HEK293T (cell line): ENCODE measurements around the gene FRMD1.

Experiments
- CTCF ChIA-PET: fragments of 350-600 bp; formaldehyde crosslinking; extraction: SDS; loops from one replicate; lab custom pipeline; 2021; ENCODE audit warnings: antibody characterized with exemption, inconsistent platforms; lab: Yijun Ruan, JAX
- POLR2A ChIA-PET: fragments of 350-600 bp; formaldehyde crosslinking; extraction: SDS; loops from one replicate; lab custom pipeline; 2020; ENCODE audit warnings: antibody characterized with exemption, inconsistent platforms; lab: Yijun Ruan, JAX
- DNase-seq: peaks from one replicate; pipeline ENCODE4 v3.0.0; 2012; ENCODE audit warnings: mixed read lengths; ENCODE audit errors: extremely low spot score
- ARNT ChIP-seq: fragments of 450-650 bp; IDR thresholded peaks from 2 replicates; pipeline ENCODE4 v1.6.1; 2017; ENCODE audit warnings: mild to moderate bottlenecking
- BHLHE40 ChIP-seq: fragments of 450-650 bp; IDR thresholded peaks from 2 replicates; pipeline ENCODE4 v1.6.1; 2016; ENCODE audit warnings: mild to moderate bottlenecking, moderate library complexity, borderline replicate concordance
- CTBP1 ChIP-seq: fragments of 450-650 bp; IDR thresholded peaks from 2 replicates; pipeline ENCODE4 v1.6.1; 2016; ENCODE audit warnings: borderline replicate concordance
- ELF4 ChIP-seq: fragments of 450-650 bp; IDR thresholded peaks from 2 replicates; pipeline ENCODE4 v1.6.1; 2017; ENCODE audit warnings: antibody characterized with exemption
- FOXA1 ChIP-seq: fragments of 450-650 bp; IDR thresholded peaks from 2 replicates; pipeline ENCODE4 v1.6.1; 2016; ENCODE audit warnings: mild to moderate bottlenecking
- FOXK2 ChIP-seq: fragments of 450-650 bp; IDR thresholded peaks from 2 replicates; pipeline ENCODE4 v1.6.1; 2016; ENCODE audit warnings: mild to moderate bottlenecking
- FOXM1 ChIP-seq: fragments of 450-650 bp; IDR thresholded peaks from 2 replicates; pipeline ENCODE4 v1.6.1; 2017; ENCODE audit warnings: mild to moderate bottlenecking, borderline replicate concordance
- HDGF ChIP-seq: fragments of 450-650 bp; IDR thresholded peaks from 2 replicates; pipeline ENCODE4 v1.6.1; 2017; ENCODE audit warnings: antibody characterized with exemption, borderline replicate concordance
- L3MBTL2 ChIP-seq: fragments of 450-650 bp; conservative IDR thresholded peaks from 2 replicates; pipeline ENCODE4 v1.6.1; 2016; ENCODE audit warnings: mild to moderate bottlenecking
- LEF1 ChIP-seq: fragments of 450-650 bp; IDR thresholded peaks from 2 replicates; pipeline ENCODE4 v1.6.1; 2017; ENCODE audit warnings: mild to moderate bottlenecking, borderline replicate concordance
- NFRKB ChIP-seq: fragments of 450-650 bp; IDR thresholded peaks from 2 replicates; pipeline ENCODE4 v1.6.1; 2016; ENCODE audit warnings: mild to moderate bottlenecking, moderate library complexity
- SP1 ChIP-seq: fragments of 450-650 bp; IDR thresholded peaks from 2 replicates; pipeline ENCODE4 v1.6.1; 2017
- SUZ12 ChIP-seq: fragments of 450-650 bp; IDR thresholded peaks from 2 replicates; pipeline ENCODE4 v1.6.1; 2016; ENCODE audit warnings: mild to moderate bottlenecking
- TARDBP ChIP-seq: fragments of 450-650 bp; IDR thresholded peaks from 2 replicates; pipeline ENCODE4 v1.6.1; 2016
- ZNF384 ChIP-seq: fragments of 450-650 bp; IDR thresholded peaks from 2 replicates; pipeline ENCODE4 v1.6.1; 2016
- TF ChIP-seq, protein P1 (sequence below): fragments of 450-650 bp; IDR thresholded peaks from 2 replicates; pipeline ENCODE4 v1.6.1; 2016

FRMD1 gene

DNA sequence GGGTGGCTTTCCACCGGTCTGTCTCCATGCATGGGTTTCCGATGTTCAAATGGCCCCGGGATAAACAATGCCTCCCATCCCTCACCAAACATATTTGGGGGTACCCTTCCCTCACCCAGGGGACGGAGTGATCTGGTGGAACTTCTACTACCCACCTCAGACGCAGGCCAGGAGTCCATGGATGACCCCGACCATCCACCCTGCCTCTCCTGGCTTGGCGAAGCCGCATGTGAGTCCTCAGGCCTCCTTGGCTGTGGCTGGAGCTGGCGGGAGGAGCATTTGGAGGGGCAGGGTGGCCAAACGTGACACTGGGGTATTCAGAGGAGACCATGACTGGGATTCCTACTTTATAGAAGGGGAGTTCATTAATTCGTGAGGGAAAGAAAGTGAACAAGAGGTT is 45.9 kb upstream of the FRMD1 start:
- TF ChIP-seq SUZ12 = no peak
- no peak for TF ChIP-seq FOXA1
- TF ChIP-seq FOXK2 = no peak
- no peak for TF ChIP-seq HDGF
- TF ChIP-seq SP1 = no peak
- no peak for TF ChIP-seq TARDBP
- TF ChIP-seq L3MBTL2 = no peak
- no peak for TF ChIP-seq FOXM1
- no peak for TF ChIP-seq ELF4
- ChIA-PET CTCF (no interaction called here), POLR2A (no interaction called here)
- no peak for DNase-seq

DNA sequence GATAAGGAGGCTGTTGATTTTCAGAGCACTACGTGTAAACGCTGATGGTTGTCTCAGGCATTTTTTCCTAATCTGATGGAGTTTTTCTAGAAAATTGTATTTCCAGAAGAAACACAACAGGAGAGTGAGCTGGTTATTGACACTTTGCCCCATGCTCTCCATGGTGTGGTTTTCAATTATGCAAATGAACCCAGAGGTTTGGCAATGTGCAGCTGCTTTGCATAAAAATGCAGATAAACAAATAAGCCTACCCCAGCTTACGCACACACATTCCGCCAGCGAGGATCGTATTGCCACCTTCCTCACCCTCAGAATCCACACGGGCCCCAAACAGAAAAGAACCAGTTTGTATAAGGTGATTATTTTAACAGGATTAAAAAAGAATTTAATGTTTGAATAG is 45.1 kb upstream of the FRMD1 start:
- POLR2A ChIA-PET = no interaction called here
- CTCF ChIA-PET = no interaction called here
- TF ChIP-seq ZNF384 (no peak), TARDBP (no peak), NFRKB (no peak), CTBP1 (no peak), ELF4 (no peak), BHLHE40 (no peak), FOXA1 (no peak), SUZ12 (no peak), FOXM1 (no peak), HDGF (no peak), LEF1 (no peak), FOXK2 (no peak)
- TF ChIP-seq, protein P1, sequence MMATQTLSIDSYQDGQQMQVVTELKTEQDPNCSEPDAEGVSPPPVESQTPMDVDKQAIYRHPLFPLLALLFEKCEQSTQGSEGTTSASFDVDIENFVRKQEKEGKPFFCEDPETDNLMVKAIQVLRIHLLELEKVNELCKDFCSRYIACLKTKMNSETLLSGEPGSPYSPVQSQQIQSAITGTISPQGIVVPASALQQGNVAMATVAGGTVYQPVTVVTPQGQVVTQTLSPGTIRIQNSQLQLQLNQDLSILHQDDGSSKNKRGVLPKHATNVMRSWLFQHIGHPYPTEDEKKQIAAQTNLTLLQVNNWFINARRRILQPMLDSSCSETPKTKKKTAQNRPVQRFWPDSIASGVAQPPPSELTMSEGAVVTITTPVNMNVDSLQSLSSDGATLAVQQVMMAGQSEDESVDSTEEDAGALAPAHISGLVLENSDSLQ = no peak
- DNase-seq = no peak

DNA sequence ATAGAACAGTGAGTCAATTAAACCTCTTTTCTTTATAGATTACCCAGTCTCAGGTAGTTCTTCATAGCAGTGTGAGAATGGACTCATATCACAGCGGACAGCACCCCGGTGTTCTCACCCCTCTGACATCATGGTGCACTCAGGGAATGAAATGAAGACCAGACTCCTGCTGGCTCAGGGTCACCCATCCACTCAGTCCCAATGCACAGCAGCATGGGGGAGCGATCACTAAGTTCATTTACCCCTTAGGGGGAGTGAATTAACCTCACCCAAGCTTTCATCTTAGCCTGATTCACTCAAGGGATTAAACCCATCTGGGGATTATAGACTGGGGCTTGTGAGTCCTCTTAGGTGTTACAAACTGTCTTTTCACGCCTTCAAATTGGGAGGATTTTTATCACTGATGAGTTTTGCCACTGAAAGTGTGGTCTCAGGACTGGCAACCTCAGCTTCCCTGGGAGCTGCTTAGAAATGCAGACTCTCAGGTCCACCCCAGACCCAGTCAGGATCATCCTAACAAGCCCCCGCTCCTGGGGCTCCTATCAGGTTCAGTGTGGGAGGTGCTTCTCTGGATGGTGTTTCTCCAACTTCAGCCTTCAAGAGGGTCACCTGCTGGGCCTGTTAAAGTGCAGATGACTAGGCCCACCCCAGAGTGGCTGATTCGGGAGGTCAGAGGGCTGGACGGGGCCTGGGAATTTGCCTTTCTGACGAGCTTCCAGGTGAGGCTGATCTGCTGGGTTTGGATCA is 44.3 kb upstream of the FRMD1 start:
- DNase-seq = no peak
- CTCF ChIA-PET = no interaction called here
- TF ChIP-seq, protein P1 = no peak
- POLR2A ChIA-PET = no interaction called here

DNA sequence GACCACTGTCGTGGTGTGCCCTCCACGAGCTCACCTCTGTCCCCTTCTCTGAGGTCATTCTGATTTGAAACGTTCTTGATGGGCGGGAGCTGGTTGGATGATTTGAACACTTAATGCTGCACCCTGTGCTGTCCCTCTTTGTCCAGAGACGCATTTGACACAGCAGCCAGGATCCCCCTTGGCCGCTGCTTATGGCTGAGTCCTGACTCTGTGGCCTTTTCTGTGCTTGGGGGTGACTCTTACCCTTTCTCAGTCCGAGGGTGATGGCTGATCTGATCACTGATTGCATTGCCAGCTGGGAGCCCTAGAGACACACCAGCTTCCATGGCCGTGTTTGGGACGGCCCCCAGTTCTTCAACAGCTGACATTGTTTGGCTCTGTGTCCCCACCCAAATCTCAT is 43.5 kb upstream of the FRMD1 start:
- TF ChIP-seq ELF4 (no peak), LEF1 (no peak), L3MBTL2 (no peak), HDGF (no peak), NFRKB (no peak)
- CTCF ChIA-PET = no interaction called here
- no peak for DNase-seq
- POLR2A ChIA-PET = no interaction called here

DNA sequence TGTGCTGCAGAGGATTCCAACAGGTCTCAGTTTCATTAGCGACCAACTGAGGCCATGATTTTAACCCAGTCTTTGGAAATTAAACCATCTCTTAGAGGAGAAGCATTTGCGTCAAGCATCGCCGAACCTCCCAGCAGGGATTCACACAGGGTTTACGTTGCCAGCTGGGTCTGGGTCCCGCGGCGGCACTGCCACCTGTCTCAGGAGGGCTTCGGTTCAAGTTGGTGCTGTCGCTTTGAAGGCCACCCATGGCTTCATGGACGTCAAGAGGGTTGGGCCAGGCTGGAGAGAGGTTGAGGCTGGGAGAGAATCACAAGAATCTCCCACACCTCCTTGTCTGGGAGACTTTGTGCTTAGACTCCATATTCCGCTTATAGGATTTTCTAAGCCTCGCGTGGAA is 43.0 kb upstream of the FRMD1 start:
- ChIA-PET POLR2A (no interaction called here), CTCF (interaction anchor here (0.6 kb wide), 1 partner anchor 76 kb away, joined by 5 read pairs; no protein-coding TSS in a partner anchor)
- no peak for TF ChIP-seq LEF1
- no peak for TF ChIP-seq BHLHE40
- no peak for TF ChIP-seq SP1
- TF ChIP-seq HDGF = no peak
- TF ChIP-seq FOXK2 = no peak
- no peak for TF ChIP-seq CTBP1
- no peak for TF ChIP-seq ZNF384
- TF ChIP-seq, protein P1 = no peak
- no peak for TF ChIP-seq SUZ12
- no peak for TF ChIP-seq FOXA1
- no peak for TF ChIP-seq ARNT
- DNase-seq = no peak

DNA sequence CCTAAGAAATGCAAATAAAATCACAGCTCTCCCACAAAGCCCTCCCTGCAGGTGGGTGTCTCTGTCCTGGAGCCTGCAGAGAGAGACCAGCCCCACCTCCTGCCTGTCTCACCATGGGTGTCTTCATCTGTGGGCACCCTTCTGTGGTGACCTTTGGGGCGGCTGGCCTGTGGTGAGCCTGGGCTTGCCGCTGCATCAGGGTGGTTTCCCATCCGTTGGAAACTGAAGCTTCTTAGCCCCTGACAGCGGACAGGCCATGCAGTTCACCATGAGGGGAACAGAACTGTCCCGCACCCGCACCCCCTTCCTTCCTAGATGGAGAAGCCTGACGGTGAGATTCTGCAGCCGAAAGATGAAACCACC is 42.3 kb upstream of the FRMD1 start:
- DNase-seq = no peak
- POLR2A ChIA-PET = no interaction called here
- CTCF ChIA-PET = interaction anchor here (0.6 kb wide), 1 partner anchor 76 kb away, joined by 5 read pairs; no protein-coding TSS in a partner anchor
- TF ChIP-seq SUZ12 (no peak), CTBP1 (no peak), LEF1 (no peak), HDGF (no peak), L3MBTL2 (no peak), FOXA1 (no peak), ARNT (no peak), NFRKB (no peak), ZNF384 (no peak), FOXM1 (no peak), BHLHE40 (no peak)
- TF ChIP-seq, protein P1 = no peak
